GM12801 (cell line): ENCODE data around the gene EFNA3.

ENCODE experiments used
- CTCF ChIP-seq: IDR thresholded peaks from one replicate; pipeline ENCODE4 v1.5.1; 2011; ENCODE audit warnings: control low read depth; ENCODE audit not compliant: insufficient read length; ENCODE audit errors: extremely low read depth

Gene EFNA3

GRCh38 chr1:155136748-155137147 lies 58.1 kb downstream of the EFNA3 start:
- no peak for TF ChIP-seq CTCF
